Suprapubic skin (tissue), 4 donors: Measurements from ENCODE around the gene DIP2C. TPM values are rescaled to one million over a fixed set of nuclear protein-coding genes. Genes with fewer than 3 reads are reported as not detected.

Experiments used
- DNase-seq, 2 donors: peaks; one replicate each; pipeline ENCODE4 v3.0.0-alpha.2; 2019; ENCODE audit warnings: low spot score in 2 of 2
- H3K27ac ChIP-seq: fragments of 200-600 bp; sonication (generic); one replicate; pipeline ENCODE4 v1.5.1; 2019
- H3K27me3 ChIP-seq: fragments of 200-600 bp; sonication (generic); one replicate; pipeline ENCODE4 v1.5.1; 2019
- H3K36me3 ChIP-seq: fragments of 200-600 bp; sonication (generic); one replicate; pipeline ENCODE4 v1.5.1; 2019
- H3K4me1 ChIP-seq: fragments of 200-600 bp; sonication (generic); one replicate; pipeline ENCODE4 v1.5.1; 2019
- H3K4me3 ChIP-seq: fragments of 200-600 bp; sonication (generic); one replicate; pipeline ENCODE4 v1.5.1; 2019; ENCODE audit warnings: mild to moderate bottlenecking
- H3K9me3 ChIP-seq: fragments of 200-600 bp; sonication (generic); one replicate; pipeline ENCODE4 v1.5.1; 2019
- EP300 ChIP-seq: sonication (generic); formaldehyde crosslinking; IDR thresholded peaks from one replicate; pipeline ENCODE4 v1.6.1; 2017; ENCODE audit warnings: antibody characterized with exemption
- POLR2A ChIP-seq, 2 donors: fragments of 450-650 bp; IDR thresholded peaks; one replicate each; pipeline ENCODE4 v1.6.1; 2017; ENCODE audit warnings: antibody characterized with exemption in 2 of 2, mild to moderate bottlenecking in 2 of 2, moderate library complexity in 2 of 2
- POLR2AphosphoS5 ChIP-seq, 3 donors: sonication (generic); formaldehyde crosslinking; IDR thresholded peaks; one replicate each; pipeline ENCODE4 v1.6.1; 2017; ENCODE audit warnings: antibody characterized with exemption in 3 of 3
- WGBS: methylation state at CpG from one replicate; pipeline ENCODE4 v1.1.5; 2018; 5-methylcytosine and 5-hydroxymethylcytosine counted together
- total RNA-seq, 4 donors: library from RNA; depleted of rRNA; stranded (reverse); fragments of >200 nt; gene quantifications; one replicate each; pipeline ENCODE4 v1.1.0, GENCODE V29; 2016
- TF ChIP-seq, protein P1 (sequence below), 2 donors: fragments of 200-600 bp in 1 of 2; fragments of 450-650 bp in 1 of 2; sonication (generic) in 1 of 2; IDR thresholded peaks; one replicate each; pipeline ENCODE4 v1.5.1; 2016 to 2019; ENCODE audit warnings: antibody characterized with exemption in 2 of 2, mild to moderate bottlenecking in 1 of 2, moderate library complexity in 1 of 2

DIP2C gene
- total RNA-seq, 4 donors from 2014 or later = 6.7 to 23.3 (median 14.7) TPM

DNA sequence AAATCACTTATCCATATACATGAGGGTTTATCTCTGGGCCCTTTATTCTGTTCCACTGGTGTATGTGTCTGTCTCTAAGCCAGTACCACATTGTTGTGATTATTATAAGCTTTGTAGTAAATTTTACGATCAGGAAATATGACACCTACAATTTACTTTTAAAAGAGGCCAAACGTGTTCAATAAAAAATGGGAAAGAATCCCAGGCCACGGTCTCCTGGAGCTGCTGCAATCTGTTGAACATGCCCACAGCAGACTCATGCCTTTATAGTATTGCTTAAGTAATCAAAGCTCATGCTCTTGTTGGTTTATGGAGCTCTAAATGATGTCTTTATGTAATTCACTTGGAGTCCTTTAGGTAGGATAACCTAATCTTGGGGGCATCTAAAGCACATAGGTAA is 281.2 kb downstream of the DIP2C start:
- no peak for DNase-seq
- no peaks in the 10 kb centered on the region for H3K4me1 ChIP-seq
- peaks cover 14% of the 10 kb centered on the region for H3K36me3 ChIP-seq
- TF ChIP-seq, protein P1, sequence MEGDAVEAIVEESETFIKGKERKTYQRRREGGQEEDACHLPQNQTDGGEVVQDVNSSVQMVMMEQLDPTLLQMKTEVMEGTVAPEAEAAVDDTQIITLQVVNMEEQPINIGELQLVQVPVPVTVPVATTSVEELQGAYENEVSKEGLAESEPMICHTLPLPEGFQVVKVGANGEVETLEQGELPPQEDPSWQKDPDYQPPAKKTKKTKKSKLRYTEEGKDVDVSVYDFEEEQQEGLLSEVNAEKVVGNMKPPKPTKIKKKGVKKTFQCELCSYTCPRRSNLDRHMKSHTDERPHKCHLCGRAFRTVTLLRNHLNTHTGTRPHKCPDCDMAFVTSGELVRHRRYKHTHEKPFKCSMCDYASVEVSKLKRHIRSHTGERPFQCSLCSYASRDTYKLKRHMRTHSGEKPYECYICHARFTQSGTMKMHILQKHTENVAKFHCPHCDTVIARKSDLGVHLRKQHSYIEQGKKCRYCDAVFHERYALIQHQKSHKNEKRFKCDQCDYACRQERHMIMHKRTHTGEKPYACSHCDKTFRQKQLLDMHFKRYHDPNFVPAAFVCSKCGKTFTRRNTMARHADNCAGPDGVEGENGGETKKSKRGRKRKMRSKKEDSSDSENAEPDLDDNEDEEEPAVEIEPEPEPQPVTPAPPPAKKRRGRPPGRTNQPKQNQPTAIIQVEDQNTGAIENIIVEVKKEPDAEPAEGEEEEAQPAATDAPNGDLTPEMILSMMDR (IDR thresholded peaks at IDR 0.05) = no peak
- TF ChIP-seq POLR2A (IDR thresholded peaks at IDR 0.05) (no peak), POLR2AphosphoS5 (IDR thresholded peaks at IDR 0.05) (no peak), EP300 (no peak)
- WGBS = 56% methylated on average over 3 of the region's 3 CpGs
- no peak overlapping the region for H3K27ac ChIP-seq
- H3K27me3 ChIP-seq = no peaks in the 10 kb centered on the region
- no peaks in the 10 kb centered on the region for H3K9me3 ChIP-seq
- no peak overlapping the region for H3K4me3 ChIP-seq

DNA sequence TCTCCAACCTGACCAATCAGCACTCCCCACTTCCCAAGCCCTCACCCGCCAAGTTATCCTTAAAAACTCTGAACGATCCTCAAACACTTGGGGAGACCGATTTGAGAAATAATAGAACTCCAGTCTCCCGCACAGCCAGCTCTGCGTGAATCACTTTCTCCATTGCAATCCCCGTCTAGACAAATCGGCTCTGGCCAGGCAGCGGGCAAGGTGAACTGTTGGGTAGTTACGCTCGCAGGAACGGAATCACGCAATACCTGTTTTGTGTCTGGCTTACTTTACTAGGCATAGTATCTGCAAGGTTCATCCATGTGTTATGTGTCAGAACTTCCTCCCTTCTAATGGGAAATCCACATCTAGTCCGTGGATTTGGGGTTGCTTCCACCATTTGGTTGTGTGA is 282.5 kb downstream of the DIP2C start:
- H3K36me3 ChIP-seq = peaks cover 14% of the 10 kb centered on the region
- no peaks in the 10 kb centered on the region for H3K9me3 ChIP-seq
- TF ChIP-seq POLR2A (IDR thresholded peaks at IDR 0.05) (no peak), EP300 (no peak), POLR2AphosphoS5 (IDR thresholded peaks at IDR 0.05) (no peak)
- TF ChIP-seq, protein P1 (IDR thresholded peaks at IDR 0.05) = no peak
- no peaks in the 10 kb centered on the region for H3K27me3 ChIP-seq
- DNase-seq = no peak
- no peaks in the 10 kb centered on the region for H3K4me1 ChIP-seq
- H3K27ac ChIP-seq = no peak overlapping the region
- WGBS = 96% methylated on average over 13 of the region's 13 CpGs
- no peak overlapping the region for H3K4me3 ChIP-seq

DNA sequence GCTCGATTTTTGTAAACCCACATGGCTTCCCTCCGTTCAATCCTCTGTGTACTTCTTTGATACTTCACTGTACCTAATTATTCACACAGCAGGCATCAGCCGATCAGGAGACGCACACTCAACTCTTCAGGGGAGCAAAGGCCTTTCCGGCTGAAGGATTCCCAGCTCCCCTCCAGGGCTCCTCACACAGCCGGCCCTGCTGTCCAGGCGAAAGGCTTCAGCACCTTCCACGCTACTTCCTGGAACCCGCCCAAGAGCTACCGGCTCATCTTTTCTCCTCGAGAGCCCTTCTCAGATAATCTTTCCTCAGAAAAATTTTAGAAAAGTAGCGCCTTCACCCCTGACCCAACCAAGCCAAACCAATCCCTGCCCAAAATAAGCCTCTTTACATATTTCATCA is 283.8 kb downstream of the DIP2C start:
- Histone ChIP-seq H3K4me3 (no peak overlapping the region), H3K27ac (no peak overlapping the region), H3K36me3 (peaks cover 14% of the 10 kb centered on the region), H3K4me1 (no peaks in the 10 kb centered on the region), H3K27me3 (no peaks in the 10 kb centered on the region), H3K9me3 (no peaks in the 10 kb centered on the region)
- TF ChIP-seq, protein P1 (IDR thresholded peaks at IDR 0.05) = no peak
- TF ChIP-seq POLR2A (IDR thresholded peaks at IDR 0.05) (no peak), POLR2AphosphoS5 (IDR thresholded peaks at IDR 0.05) (no peak), EP300 (no peak)
- WGBS = 83% methylated on average over 12 of the region's 12 CpGs
- DNase-seq = no peak

DNA sequence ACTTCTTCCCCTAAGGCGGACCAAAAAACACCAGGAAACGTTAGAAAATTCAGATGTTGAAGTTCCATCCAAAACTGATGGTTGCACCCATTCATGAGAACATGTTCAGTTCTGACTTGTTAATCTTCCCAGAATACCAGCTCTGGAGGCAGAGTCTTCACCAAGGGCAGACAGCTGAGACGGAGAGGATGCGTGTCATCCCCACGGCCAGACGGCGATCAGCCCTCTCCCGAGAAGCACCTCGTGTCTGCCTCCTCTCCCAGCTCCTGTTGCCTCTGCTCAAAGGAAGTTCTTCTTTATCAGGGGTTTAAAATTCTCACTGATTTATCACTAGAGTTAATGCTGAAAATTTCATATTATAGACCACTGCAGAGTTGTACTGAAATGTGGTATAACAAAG is 284.5 kb downstream of the DIP2C start:
- Histone ChIP-seq H3K36me3 (peaks cover 14% of the 10 kb centered on the region), H3K4me3 (no peak overlapping the region), H3K27me3 (no peaks in the 10 kb centered on the region), H3K4me1 (no peaks in the 10 kb centered on the region), H3K27ac (no peak overlapping the region), H3K9me3 (no peaks in the 10 kb centered on the region)
- WGBS = 98% methylated on average over 9 of the region's 9 CpGs
- TF ChIP-seq EP300 (no peak), POLR2A (IDR thresholded peaks at IDR 0.05) (no peak), POLR2AphosphoS5 (IDR thresholded peaks at IDR 0.05) (no peak)
- TF ChIP-seq, protein P1 (IDR thresholded peaks at IDR 0.05) = no peak
- DNase-seq = no peak

DNA sequence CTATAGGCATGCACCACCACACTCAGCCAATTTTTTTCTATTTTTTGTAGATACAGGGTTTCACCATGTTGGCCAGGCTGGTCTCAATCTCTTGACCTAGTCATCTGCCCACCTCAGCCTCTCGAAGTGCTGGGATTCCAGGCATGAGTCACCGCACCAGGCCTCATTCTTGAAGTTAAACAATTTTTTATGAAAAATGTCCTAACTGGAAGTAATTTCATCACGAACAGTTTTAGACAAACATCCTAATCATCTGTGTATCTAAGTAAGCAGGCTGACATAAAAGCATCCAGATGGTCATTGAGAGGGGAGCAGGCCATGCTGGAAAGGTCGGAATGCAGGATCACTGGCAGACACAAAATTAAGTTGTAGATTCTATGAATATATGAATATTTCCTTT is 285.1 kb downstream of the DIP2C start:
- no peak for DNase-seq
- Histone ChIP-seq H3K4me3 (no peak overlapping the region), H3K4me1 (no peaks in the 10 kb centered on the region), H3K27ac (no peak overlapping the region), H3K27me3 (no peaks in the 10 kb centered on the region), H3K9me3 (no peaks in the 10 kb centered on the region), H3K36me3 (peaks cover 14% of the 10 kb centered on the region)
- WGBS = 82% methylated on average over 4 of the region's 4 CpGs
- TF ChIP-seq POLR2A (IDR thresholded peaks at IDR 0.05) (no peak), EP300 (no peak), POLR2AphosphoS5 (IDR thresholded peaks at IDR 0.05) (no peak)
- TF ChIP-seq, protein P1 (IDR thresholded peaks at IDR 0.05) = no peak
